ENCODE data around the gene UBTD1. TPM values are rescaled to one million over a fixed set of nuclear protein-coding genes. Genes with fewer than 3 reads are reported as not detected.

Gene UBTD1
- total RNA-seq, 1 donor from 2014 or later, result 37.7 TPM

GRCh38 chr10:97539523-97540200 is 40.9 kb downstream of the UBTD1 start:
- H3K36me3 ChIP-seq, result no peaks in the 10 kb centered on the region
- no peaks in the 10 kb centered on the region for H3K9me3 ChIP-seq
- no peak overlapping the region for H3K4me3 ChIP-seq
- no peaks in the 10 kb centered on the region for H3K27me3 ChIP-seq (ENCODE audit: low read depth)
- TF ChIP-seq CTCF (IDR thresholded peaks at IDR 0.05), result no peak
- ATAC-seq, result peak in 1 of 2 donors; percentile 46
- DNase-seq, result no peak
- H3K27ac ChIP-seq, result peak overlapping the region; percentile 42
- peaks cover 48% of the 10 kb centered on the region for H3K4me1 ChIP-seq
- intact Hi-C loops (cut with DNase I), result no loop called here

- no peaks in the 10 kb centered on the region for H3K27me3 ChIP-seq (ENCODE audit: low read depth)
- intact Hi-C loops (cut with DNase I), result no loop called here
- DNase-seq (no peak), ATAC-seq (no peak)
- TF ChIP-seq CTCF (IDR thresholded peaks at IDR 0.05), result no peak
- peak overlapping the region; percentile 42 for H3K27ac ChIP-seq
- H3K4me1 ChIP-seq, result peaks cover 49% of the 10 kb centered on the region
- H3K4me3 ChIP-seq, result no peak overlapping the region
- H3K36me3 ChIP-seq, result no peaks in the 10 kb centered on the region
- no peaks in the 10 kb centered on the region for H3K9me3 ChIP-seq
These were observed 42.2 kb downstream of the UBTD1 start for GRCh38 chr10:97540669-97541500.

- Histone ChIP-seq H3K27me3 (ENCODE audit: low read depth) (no peaks in the 10 kb centered on the region), H3K36me3 (no peaks in the 10 kb centered on the region), H3K4me1 (peaks cover 49% of the 10 kb centered on the region), H3K27ac (peak overlapping the region; percentile 80), H3K4me3 (no peak overlapping the region), H3K9me3 (no peaks in the 10 kb centered on the region)
- no peak for TF ChIP-seq CTCF (IDR thresholded peaks at IDR 0.05)
- intact Hi-C loops (cut with DNase I), result no loop called here
- ATAC-seq (peak; percentile 64 to 65), DNase-seq (no peak)
These were observed 43.7 kb downstream of the UBTD1 start for GRCh38 chr10:97542169-97543024.

- DNase-seq, result peak; percentile 64
- no peak overlapping the region for H3K4me3 ChIP-seq
- H3K4me1 ChIP-seq, result peaks cover 49% of the 10 kb centered on the region
- H3K27ac ChIP-seq, result peak overlapping the region; percentile 80
- intact Hi-C loops (cut with DNase I), result no loop called here
- no peak for TF ChIP-seq CTCF (IDR thresholded peaks at IDR 0.05)
- H3K36me3 ChIP-seq, result no peaks in the 10 kb centered on the region
- H3K27me3 ChIP-seq (ENCODE audit: low read depth), result no peaks in the 10 kb centered on the region
- no peaks in the 10 kb centered on the region for H3K9me3 ChIP-seq
- peak; percentile 85 to 86 for ATAC-seq
These were observed 44.4 kb downstream of the UBTD1 start for GRCh38 chr10:97543025-97543546.
